ENCODE measurements around the gene STXBP3.

STXBP3 gene

GRCh38 chr1:108845446-108845845, 99.0 kb downstream of the STXBP3 start:
- Histone ChIP-seq H3K4me3 (ENCODE audit: low read length) (no peak overlapping the region), H4K20me1 (ENCODE audit: insufficient read depth, low read length) (no peaks in the 10 kb centered on the region), H3K79me2 (ENCODE audit: low read length) (no peaks in the 10 kb centered on the region), H2AFZ (ENCODE audit: low read depth, low read length) (no peak overlapping the region), H3K9me3 (ENCODE audit: insufficient read depth, low read length) (no peaks in the 10 kb centered on the region), H3K36me3 (replicated peaks; ENCODE audit: low read depth, low read length) (no peaks in the 10 kb centered on the region), H3K4me1 (ENCODE audit: low read length) (no peaks in the 10 kb centered on the region), H3K27me3 (ENCODE audit: low read depth, low read length) (no peaks in the 10 kb centered on the region), H3K27ac (ENCODE audit: low read length) (no peak overlapping the region), H3K4me2 (ENCODE audit: low read length) (no peak overlapping the region), H3K9ac (ENCODE audit: low read length) (no peak overlapping the region)
- TF ChIP-seq CTCF (IDR thresholded peaks at IDR 0.05; ENCODE audit: low read depth, low read length) (no peak), EZH2phosphoT487 (IDR thresholded peaks at IDR 0.05; ENCODE audit: low read depth) (no peak)

- no peak overlapping the region for H3K9ac ChIP-seq (ENCODE audit: low read length)
- no peaks in the 10 kb centered on the region for H3K27me3 ChIP-seq (ENCODE audit: low read depth, low read length)
- no peaks in the 10 kb centered on the region for H3K9me3 ChIP-seq (ENCODE audit: insufficient read depth, low read length)
- no peaks in the 10 kb centered on the region for H3K36me3 ChIP-seq (replicated peaks; ENCODE audit: low read depth, low read length)
- no peak overlapping the region for H2AFZ ChIP-seq (ENCODE audit: low read depth, low read length)
- H3K79me2 ChIP-seq (ENCODE audit: low read length): no peaks in the 10 kb centered on the region
- H3K27ac ChIP-seq (ENCODE audit: low read length): no peak overlapping the region
- no peaks in the 10 kb centered on the region for H4K20me1 ChIP-seq (ENCODE audit: insufficient read depth, low read length)
- TF ChIP-seq CTCF (IDR thresholded peaks at IDR 0.05; ENCODE audit: low read depth, low read length) (no peak), EZH2phosphoT487 (IDR thresholded peaks at IDR 0.05; ENCODE audit: low read depth) (no peak)
- H3K4me1 ChIP-seq (ENCODE audit: low read length): no peaks in the 10 kb centered on the region
- H3K4me3 ChIP-seq (ENCODE audit: low read length): no peak overlapping the region
- H3K4me2 ChIP-seq (ENCODE audit: low read length): no peak overlapping the region
Measured at GRCh38 chr1:108845991-108846390, 99.5 kb downstream of the STXBP3 start.

GRCh38 chr1:108847494-108847893, 101.0 kb downstream of the STXBP3 start:
- Histone ChIP-seq H3K9me3 (ENCODE audit: insufficient read depth, low read length) (no peaks in the 10 kb centered on the region), H3K79me2 (ENCODE audit: low read length) (no peaks in the 10 kb centered on the region), H3K36me3 (replicated peaks; ENCODE audit: low read depth, low read length) (no peaks in the 10 kb centered on the region), H3K4me2 (ENCODE audit: low read length) (no peak overlapping the region), H3K27ac (ENCODE audit: low read length) (no peak overlapping the region), H3K9ac (ENCODE audit: low read length) (no peak overlapping the region), H3K4me1 (ENCODE audit: low read length) (no peaks in the 10 kb centered on the region), H2AFZ (ENCODE audit: low read depth, low read length) (no peak overlapping the region), H3K27me3 (ENCODE audit: low read depth, low read length) (no peaks in the 10 kb centered on the region), H4K20me1 (ENCODE audit: insufficient read depth, low read length) (no peaks in the 10 kb centered on the region), H3K4me3 (ENCODE audit: low read length) (no peak overlapping the region)
- TF ChIP-seq CTCF (IDR thresholded peaks at IDR 0.05; ENCODE audit: low read depth, low read length) (no peak), EZH2phosphoT487 (IDR thresholded peaks at IDR 0.05; ENCODE audit: low read depth) (no peak)

GRCh38 chr1:108848806-108849205, 102.3 kb downstream of the STXBP3 start:
- Histone ChIP-seq H3K9me3 (ENCODE audit: insufficient read depth, low read length) (no peaks in the 10 kb centered on the region), H3K79me2 (ENCODE audit: low read length) (no peaks in the 10 kb centered on the region), H3K4me1 (ENCODE audit: low read length) (no peaks in the 10 kb centered on the region), H4K20me1 (ENCODE audit: insufficient read depth, low read length) (no peaks in the 10 kb centered on the region), H3K27ac (ENCODE audit: low read length) (no peak overlapping the region), H3K4me3 (ENCODE audit: low read length) (no peak overlapping the region), H2AFZ (ENCODE audit: low read depth, low read length) (no peak overlapping the region), H3K36me3 (replicated peaks; ENCODE audit: low read depth, low read length) (no peaks in the 10 kb centered on the region), H3K27me3 (ENCODE audit: low read depth, low read length) (no peaks in the 10 kb centered on the region), H3K9ac (ENCODE audit: low read length) (no peak overlapping the region), H3K4me2 (ENCODE audit: low read length) (no peak overlapping the region)
- no peak for TF ChIP-seq EZH2phosphoT487 (IDR thresholded peaks at IDR 0.05; ENCODE audit: low read depth)

GRCh38 chr1:108850929-108851328, 104.5 kb downstream of the STXBP3 start:
- Histone ChIP-seq H3K4me1 (ENCODE audit: low read length) (no peaks in the 10 kb centered on the region), H3K4me2 (ENCODE audit: low read length) (no peak overlapping the region), H3K27ac (ENCODE audit: low read length) (no peak overlapping the region), H3K9me3 (ENCODE audit: insufficient read depth, low read length) (no peaks in the 10 kb centered on the region), H3K9ac (ENCODE audit: low read length) (no peak overlapping the region), H3K36me3 (replicated peaks; ENCODE audit: low read depth, low read length) (no peaks in the 10 kb centered on the region), H3K27me3 (ENCODE audit: low read depth, low read length) (no peaks in the 10 kb centered on the region), H4K20me1 (ENCODE audit: insufficient read depth, low read length) (no peaks in the 10 kb centered on the region), H2AFZ (ENCODE audit: low read depth, low read length) (no peak overlapping the region), H3K4me3 (ENCODE audit: low read length) (no peak overlapping the region), H3K79me2 (ENCODE audit: low read length) (no peaks in the 10 kb centered on the region)
- TF ChIP-seq CTCF (IDR thresholded peaks at IDR 0.05; ENCODE audit: low read depth, low read length) (no peak), EZH2phosphoT487 (IDR thresholded peaks at IDR 0.05; ENCODE audit: low read depth) (no peak)

Data from OCI-LY3 (cell line).